ENCODE measurements around the gene MEF2C. TPM values are rescaled to one million over a fixed set of nuclear protein-coding genes. Genes with fewer than 3 reads are reported as not detected.

Gene MEF2C
- total and polyA plus RNA-seq, 2 experiments from 2014 or later, result 3.2 to 3.4 TPM

DNA sequence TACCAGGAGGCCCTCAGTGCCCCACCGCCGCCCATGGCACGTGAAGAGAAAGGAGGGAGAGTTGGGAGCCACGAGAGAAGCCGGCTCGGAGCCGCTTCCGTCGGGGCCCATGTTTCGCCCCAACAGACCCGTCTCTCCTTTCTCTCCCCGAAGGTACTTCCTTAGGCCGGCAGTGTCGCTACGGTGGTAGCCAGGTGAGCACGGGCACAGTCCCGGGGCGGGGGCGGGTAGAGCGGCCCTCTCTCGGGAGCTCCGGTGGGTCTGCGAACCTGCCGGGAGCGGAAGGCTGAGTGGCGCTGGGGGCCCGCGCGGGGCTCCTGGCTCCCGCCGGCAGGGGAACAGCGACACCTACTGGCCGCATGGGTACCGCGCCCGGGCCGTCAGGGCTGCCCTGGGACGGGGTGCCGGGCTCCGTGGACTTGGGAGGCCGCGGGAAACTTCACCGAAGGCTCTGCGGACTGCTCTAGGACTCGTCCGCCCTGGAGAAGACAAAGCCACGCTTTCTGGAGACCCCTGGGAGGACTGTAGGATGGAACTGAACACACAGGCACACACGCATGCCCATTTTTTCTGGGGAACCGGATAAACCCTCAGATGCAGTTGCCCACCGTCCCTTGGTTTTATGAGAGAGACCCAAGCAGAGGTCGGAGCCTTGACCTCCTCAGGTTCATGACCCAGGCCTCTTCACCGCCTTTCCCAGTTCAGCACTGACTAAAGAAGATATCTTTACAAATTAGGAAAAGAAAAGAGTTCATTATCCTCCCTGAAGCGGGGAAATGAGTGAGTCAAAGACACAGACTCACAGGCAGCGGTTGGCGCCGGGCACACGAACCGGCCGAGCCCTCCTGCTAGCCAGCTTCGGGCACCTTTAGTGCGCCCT is 202.5 kb downstream of the MEF2C start:
- no peak overlapping the region for H3K9ac ChIP-seq
- peak overlapping the region; percentile 76 for H3K4me2 ChIP-seq (ENCODE audit: unreplicated experiment)
- H3K4me1 ChIP-seq (ENCODE audit: insufficient read depth), result no peaks in the 10 kb centered on the region
- peaks cover 92% of the 10 kb centered on the region for H3K27me3 ChIP-seq (replicated peaks; ENCODE audit: insufficient read depth)
- H3K36me3 ChIP-seq (ENCODE audit: low read depth), result no peaks in the 10 kb centered on the region
- H2AFZ ChIP-seq, result peak overlapping the region; percentile 69
- no peaks in the 10 kb centered on the region for H3K9me2 ChIP-seq (ENCODE audit: insufficient read depth)
- no peaks in the 10 kb centered on the region for H4K20me1 ChIP-seq (ENCODE audit: insufficient read depth)
- H3K4me3 ChIP-seq, result peak overlapping the region; percentile 62
- no peak overlapping the region for H3K27ac ChIP-seq
- 5 to 6% methylated on average over 51 to 57 of the region's 61 CpGs for whole genome bisulfite sequencing, 2 experiments (ENCODE audit: low coverage in 1 of 2, low lambda C conversion rate in 2 of 2, missing lambda C conversion rate in 2 of 2)
- no peaks in the 10 kb centered on the region for H3F3A ChIP-seq (ENCODE audit: insufficient read depth)
- peak; percentile 74 for DNase-seq
- TF ChIP-seq EZH2phosphoT487 (IDR thresholded peaks at IDR 0.05; ENCODE audit: insufficient read depth, low read depth) (no peak), EZH2 (IDR thresholded peaks at IDR 0.05; ENCODE audit: insufficient read depth, poor library complexity, severe bottlenecking) (no peak)
- no peaks in the 10 kb centered on the region for H3K9me3 ChIP-seq (ENCODE audit: low read depth)
- no peaks in the 10 kb centered on the region for H3K79me2 ChIP-seq (ENCODE audit: insufficient read depth)
- in situ Hi-C loops (cut with MboI), result loop anchor here (10.0 to 25.0 kb wide), 2 partner anchors 543 to 906 kb away; no protein-coding TSS in a partner anchor

DNA sequence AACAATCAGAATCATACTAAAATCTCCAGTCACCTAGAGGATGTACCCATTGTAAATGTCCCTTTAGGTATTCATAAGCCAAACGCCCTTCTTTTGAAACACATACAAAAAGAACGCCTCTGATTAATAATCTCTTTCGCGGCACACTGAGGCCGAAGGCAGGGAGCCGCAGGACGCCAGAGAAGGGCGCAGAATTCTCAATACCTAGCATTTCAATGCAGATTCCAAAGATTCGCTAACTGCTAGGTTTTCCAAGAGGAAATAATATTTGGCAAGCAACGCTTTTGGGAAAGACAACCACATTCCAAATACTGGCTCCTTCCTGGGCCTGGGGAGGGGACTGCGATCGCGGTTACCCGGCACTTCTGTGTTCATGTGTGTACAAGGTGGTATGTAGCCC is 203.3 kb downstream of the MEF2C start:
- H3F3A ChIP-seq (ENCODE audit: insufficient read depth), result no peaks in the 10 kb centered on the region
- H3K36me3 ChIP-seq (ENCODE audit: low read depth), result no peaks in the 10 kb centered on the region
- no peak for DNase-seq
- no peaks in the 10 kb centered on the region for H3K9me2 ChIP-seq (ENCODE audit: insufficient read depth)
- H3K79me2 ChIP-seq (ENCODE audit: insufficient read depth), result no peaks in the 10 kb centered on the region
- H3K4me2 ChIP-seq (ENCODE audit: unreplicated experiment), result no peak overlapping the region
- H3K4me1 ChIP-seq (ENCODE audit: insufficient read depth), result no peaks in the 10 kb centered on the region
- H2AFZ ChIP-seq, result no peak overlapping the region
- in situ Hi-C loops (cut with MboI), result loop anchor here (10.0 to 25.0 kb wide), 2 partner anchors 542 to 905 kb away; no protein-coding TSS in a partner anchor
- H3K9ac ChIP-seq, result no peak overlapping the region
- no peaks in the 10 kb centered on the region for H3K9me3 ChIP-seq (ENCODE audit: low read depth)
- no peak overlapping the region for H3K4me3 ChIP-seq
- no peaks in the 10 kb centered on the region for H4K20me1 ChIP-seq (ENCODE audit: insufficient read depth)
- no peak overlapping the region for H3K27ac ChIP-seq
- 38 to 39% methylated on average over 14 of the region's 14 CpGs for WGBS, 2 experiments (ENCODE audit: low coverage in 1 of 2, low lambda C conversion rate in 2 of 2, missing lambda C conversion rate in 2 of 2)
- H3K27me3 ChIP-seq (replicated peaks; ENCODE audit: insufficient read depth), result peaks cover 93% of the 10 kb centered on the region
- no peak for TF ChIP-seq EZH2 (IDR thresholded peaks at IDR 0.05; ENCODE audit: insufficient read depth, poor library complexity, severe bottlenecking)
- no peak for TF ChIP-seq EZH2phosphoT487 (IDR thresholded peaks at IDR 0.05; ENCODE audit: insufficient read depth, low read depth)

DNA sequence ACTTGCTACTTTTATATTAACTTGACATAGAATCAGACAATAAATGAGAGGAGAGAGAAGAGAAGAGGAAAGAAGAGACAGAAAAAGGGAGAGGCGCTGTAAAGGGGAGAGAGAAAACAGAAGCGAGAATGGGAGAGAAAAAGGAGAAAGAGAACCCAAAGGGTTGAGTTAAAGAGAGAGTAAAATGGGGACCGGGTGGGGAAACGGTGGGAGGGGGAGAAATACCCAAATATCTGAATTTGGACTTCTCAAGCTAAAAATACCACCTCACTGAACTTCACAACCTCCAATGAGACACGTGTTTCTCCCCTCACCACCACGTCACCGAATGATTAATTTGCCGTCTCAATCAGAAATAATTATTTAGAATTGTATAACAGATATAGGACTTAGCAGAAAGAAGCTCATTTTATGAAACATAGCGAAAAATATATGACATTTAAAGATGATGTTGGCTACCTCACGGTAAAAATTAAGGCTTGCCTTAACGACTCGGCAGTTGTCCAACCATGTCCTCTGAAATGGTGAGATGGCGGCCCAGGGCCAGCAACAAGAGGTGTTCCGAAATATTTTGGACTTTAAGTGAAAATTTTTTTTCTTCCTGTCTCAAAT is 204.1 kb downstream of the MEF2C start:
- Histone ChIP-seq H3K4me2 (ENCODE audit: unreplicated experiment) (no peak overlapping the region), H3K79me2 (ENCODE audit: insufficient read depth) (no peaks in the 10 kb centered on the region), H3K9ac (no peak overlapping the region), H3F3A (ENCODE audit: insufficient read depth) (no peaks in the 10 kb centered on the region), H3K27me3 (replicated peaks; ENCODE audit: insufficient read depth) (peaks cover 93% of the 10 kb centered on the region), H3K4me1 (ENCODE audit: insufficient read depth) (no peaks in the 10 kb centered on the region), H4K20me1 (ENCODE audit: insufficient read depth) (no peaks in the 10 kb centered on the region), H3K36me3 (ENCODE audit: low read depth) (no peaks in the 10 kb centered on the region), H2AFZ (no peak overlapping the region), H3K27ac (no peak overlapping the region), H3K4me3 (no peak overlapping the region), H3K9me3 (ENCODE audit: low read depth) (no peaks in the 10 kb centered on the region), H3K9me2 (ENCODE audit: insufficient read depth) (no peaks in the 10 kb centered on the region)
- in situ Hi-C loops (cut with MboI), result loop anchor here (25.0 kb wide), 1 partner anchor 542 kb away; no protein-coding TSS in a partner anchor
- DNase-seq, result no peak
- TF ChIP-seq EZH2phosphoT487 (IDR thresholded peaks at IDR 0.05; ENCODE audit: insufficient read depth, low read depth) (no peak), EZH2 (IDR thresholded peaks at IDR 0.05; ENCODE audit: insufficient read depth, poor library complexity, severe bottlenecking) (no peak)
- WGBS, 2 experiments (ENCODE audit: low coverage in 1 of 2, low lambda C conversion rate in 2 of 2, missing lambda C conversion rate in 2 of 2), result 11 to 12% methylated on average over 12 to 14 of the region's 14 CpGs

DNA sequence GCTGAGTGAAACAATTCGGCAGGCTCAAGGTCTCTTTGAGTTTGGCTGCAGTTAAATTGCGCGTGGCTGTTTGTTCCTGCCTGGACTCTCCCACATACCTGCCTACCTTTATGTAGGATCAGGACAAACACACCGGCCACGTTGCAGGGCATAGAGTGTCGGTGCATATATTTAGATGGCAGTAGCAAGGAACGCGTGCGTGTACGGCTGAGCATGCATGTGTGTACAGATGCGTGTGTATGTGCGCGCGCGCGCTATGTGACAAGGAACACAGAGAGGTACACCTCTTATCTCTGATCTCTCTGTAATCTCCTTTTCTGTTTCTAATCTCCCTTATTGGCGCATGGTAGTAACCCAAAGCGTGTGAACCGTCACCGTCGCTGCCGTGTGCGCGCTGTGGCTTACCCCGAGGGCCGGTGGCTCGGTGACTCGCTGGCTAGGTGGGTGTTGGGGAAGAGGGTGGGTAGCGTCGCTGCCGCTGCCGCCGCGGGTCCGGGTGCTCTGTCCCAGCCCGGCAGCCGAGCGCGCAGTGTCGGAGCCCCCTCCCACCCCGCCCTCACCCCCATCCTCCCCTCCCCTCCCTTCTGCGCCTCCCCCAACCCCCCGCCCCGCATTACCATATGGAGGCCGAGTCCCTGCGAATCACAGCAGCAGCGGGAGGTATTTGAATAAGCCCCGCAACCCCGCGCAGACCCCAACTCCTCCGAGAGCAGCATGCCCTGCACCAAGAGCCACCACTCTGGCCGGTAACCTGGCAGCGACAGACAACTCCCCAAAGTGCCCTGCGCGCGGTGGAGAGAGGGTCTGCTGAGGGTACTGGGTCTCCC is 204.8 kb downstream of the MEF2C start:
- no peak overlapping the region for H3K4me3 ChIP-seq
- no peaks in the 10 kb centered on the region for H3K36me3 ChIP-seq (ENCODE audit: low read depth)
- no peak overlapping the region for H3K27ac ChIP-seq
- DNase-seq, result no peak
- H3K9me3 ChIP-seq (ENCODE audit: low read depth), result no peaks in the 10 kb centered on the region
- WGBS, 2 experiments (ENCODE audit: low coverage in 1 of 2, low lambda C conversion rate in 2 of 2, missing lambda C conversion rate in 2 of 2), result 9 to 13% methylated on average over 42 to 55 of the region's 56 CpGs
- no peaks in the 10 kb centered on the region for H4K20me1 ChIP-seq (ENCODE audit: insufficient read depth)
- H3K4me1 ChIP-seq (ENCODE audit: insufficient read depth), result no peaks in the 10 kb centered on the region
- H2AFZ ChIP-seq, result no peak overlapping the region
- no peaks in the 10 kb centered on the region for H3F3A ChIP-seq (ENCODE audit: insufficient read depth)
- no peak overlapping the region for H3K4me2 ChIP-seq (ENCODE audit: unreplicated experiment)
- no peaks in the 10 kb centered on the region for H3K79me2 ChIP-seq (ENCODE audit: insufficient read depth)
- H3K27me3 ChIP-seq (replicated peaks; ENCODE audit: insufficient read depth), result peaks cover 93% of the 10 kb centered on the region
- no peaks in the 10 kb centered on the region for H3K9me2 ChIP-seq (ENCODE audit: insufficient read depth)
- in situ Hi-C loops (cut with MboI), result loop anchor here (25.0 kb wide), 1 partner anchor 541 kb away; no protein-coding TSS in a partner anchor
- TF ChIP-seq EZH2phosphoT487 (IDR thresholded peaks at IDR 0.05; ENCODE audit: insufficient read depth, low read depth) (0 out of 2 replicates have a peak, but pooled peaks have one; percentile 53), EZH2 (IDR thresholded peaks at IDR 0.05; ENCODE audit: insufficient read depth, poor library complexity, severe bottlenecking) (no peak)
- H3K9ac ChIP-seq, result no peak overlapping the region

Data from GM23248 (cell line).